B cell (primary cell): Measurements from ENCODE around the gene ECM2. TPM values are rescaled to one million over a fixed set of nuclear protein-coding genes. Genes with fewer than 3 reads are reported as not detected.

Experiments used
- ATAC-seq: fragments of 200-7000 bp; cut with Tn5 transposase; one replicate; pipeline ENCODE4 v1.10.0; 2021; ENCODE audit warnings: low read depth, mild to moderate bottlenecking, moderate number of reproducible peaks, moderate library complexity
- CTCF ChIA-PET: fragments of 350-600 bp; sonication (Branson Sonifier 250); formaldehyde crosslinking; loops from one replicate; lab custom pipeline; 2021; ENCODE audit warnings: antibody characterized with exemption, inconsistent platforms; lab: Charles Lee
- POLR2A ChIA-PET: fragments of 350-600 bp; sonication (Branson Sonifier 250); formaldehyde crosslinking; loops from one replicate; lab custom pipeline; 2021; ENCODE audit warnings: antibody characterized with exemption; lab: Charles Lee
- DNase-seq: peaks from one replicate; pipeline ENCODE4 v3.0.0; 2013
- H2AFZ ChIP-seq: 2 replicates; pipeline ENCODE4 v1.6.1; 2012; ENCODE audit warnings: mild to moderate bottlenecking, low read depth, low read length; ENCODE audit not compliant: insufficient read depth, poor library complexity, severe bottlenecking
- H3K27ac ChIP-seq, 2 donors: 1 replicate in 1 of 2; 2 replicates in 1 of 2; pipeline ENCODE4 v1.5.1; 2012 to 2013; ENCODE audit warnings: low read length in 2 of 2, mild to moderate bottlenecking in 2 of 2, moderate library complexity in 1 of 2
- H3K27me3 ChIP-seq, 4 experiments: fragments of 200-600 bp in 1 of 4; sonication (generic) in 1 of 4; replicated peaks in 1 of 4; 1 replicate in 2 of 4; 2 replicates in 2 of 4; pipeline versions ENCODE4 v1.6.1 to v1.7.0; 2013 to 2016; ENCODE audit warnings: low read length in 3 of 4, mild to moderate bottlenecking in 2 of 4, mixed read lengths in 1 of 4, moderate library complexity in 1 of 4; ENCODE audit not compliant: insufficient read depth in 4 of 4, control insufficient read depth in 3 of 4; ENCODE audit errors: control extremely low read depth in 1 of 4
- H3K36me3 ChIP-seq, 2 experiments: replicated peaks in 1 of 2; 1 replicate in 1 of 2; 2 replicates in 1 of 2; pipeline versions ENCODE4 v1.6.1 to v1.7.1; 2013; ENCODE audit warnings: low read length in 1 of 2; ENCODE audit not compliant: insufficient read depth in 2 of 2, control insufficient read depth in 1 of 2; ENCODE audit errors: control extremely low read depth in 1 of 2, extremely low read depth in 1 of 2
- H3K4me1 ChIP-seq, 2 donors: fragments of 200-600 bp in 1 of 2; sonication (generic) in 1 of 2; 1 replicate in 1 of 2; 2 replicates in 1 of 2; pipeline versions ENCODE4 v1.5.1 to v1.6.1; 2013 to 2017; ENCODE audit warnings: low read length in 2 of 2; ENCODE audit not compliant: control insufficient read depth in 2 of 2, insufficient read depth in 2 of 2
- H3K4me2 ChIP-seq: replicated peaks from 2 replicates; pipeline ENCODE3; 2012; ENCODE audit warnings: mild to moderate bottlenecking, low read depth, low read length; ENCODE audit not compliant: poor library complexity, severe bottlenecking
- H3K4me3 ChIP-seq, 5 experiments: fragments of 200-600 bp in 1 of 5; sonication (generic) in 1 of 5; 1 replicate in 3 of 5; 2 replicates in 2 of 5; pipeline versions ENCODE4 v1.5.1 to v1.7.0; 2011 to 2016; ENCODE audit warnings: low read length in 4 of 5, mild to moderate bottlenecking in 4 of 5, low read depth in 2 of 5, control low read depth in 1 of 5, moderate library complexity in 1 of 5; ENCODE audit not compliant: insufficient read depth in 1 of 5; ENCODE audit errors: control extremely low read depth in 1 of 5, extremely low read depth in 1 of 5
- H3K79me2 ChIP-seq: fragments of 200-600 bp; sonication (generic); one replicate; pipeline ENCODE4 v1.6.0; 2016; ENCODE audit warnings: low read length; ENCODE audit not compliant: control insufficient read depth, insufficient read depth
- H3K9ac ChIP-seq: fragments of 200-600 bp; sonication (generic); 2 replicates; pipeline ENCODE4 v1.6.1; 2017; ENCODE audit warnings: mild to moderate bottlenecking, low read length, moderate library complexity
- H3K9me3 ChIP-seq, 3 donors: one replicate each; pipeline versions ENCODE4 v1.6.1 to v1.7.1; 2013; ENCODE audit warnings: low read length in 2 of 3; ENCODE audit not compliant: control insufficient read depth in 2 of 3, insufficient read depth in 1 of 3; ENCODE audit errors: control extremely low read depth in 1 of 3
- H4K20me1 ChIP-seq: 2 replicates; pipeline ENCODE4 v1.6.0; 2012; ENCODE audit warnings: mild to moderate bottlenecking, low read length; ENCODE audit not compliant: insufficient read depth, control insufficient read depth, poor library complexity, severe bottlenecking
- H3K27ac Mint-ChIP-seq: one replicate; pipeline ENCODE4 v1.8.0; 2021; ENCODE audit warnings: mixed read lengths
- H3K27me3 Mint-ChIP-seq: one replicate; pipeline ENCODE4 v1.8.0; 2021; ENCODE audit warnings: mixed read lengths
- H3K4me1 Mint-ChIP-seq: one replicate; pipeline ENCODE4 v1.8.0; 2021; ENCODE audit warnings: mixed read lengths
- H3K4me3 Mint-ChIP-seq: one replicate; pipeline ENCODE4 v1.8.0; 2021; ENCODE audit warnings: mixed read lengths
- H3K9me3 Mint-ChIP-seq: one replicate; pipeline ENCODE4 v1.8.0; 2022; ENCODE audit warnings: mixed read lengths; ENCODE audit not compliant: insufficient read depth
- CTCF ChIP-seq: fragments of 200-600 bp; IDR thresholded peaks from one replicate; pipeline ENCODE4 v1.8.0; 2022; ENCODE audit warnings: antibody characterized with exemption, mild to moderate bottlenecking
- EZH2 ChIP-seq: IDR thresholded peaks from 2 replicates; pipeline ENCODE4 v1.6.1; 2012; ENCODE audit warnings: borderline replicate concordance, low read depth, mild to moderate bottlenecking, moderate library complexity, low read length; ENCODE audit not compliant: insufficient read depth, poor library complexity, severe bottlenecking
- WGBS: methylation state at CpG from one replicate; pipeline ENCODE4 v1.1.5; 2013; ENCODE audit warnings: missing lambda C conversion rate; ENCODE audit not compliant: insufficient coverage; 5-methylcytosine and 5-hydroxymethylcytosine counted together
- intact Hi-C: fragments of 100-400 bp; cut with micrococcal nuclease; formaldehyde crosslinking; loops from one replicate; pipeline ENCODE4 v1.10.0; 2022
- polyA plus RNA-seq: library from polyadenylated mRNA; depleted of rRNA; stranded (reverse); fragments of >200 nt; gene quantifications from 2 replicates; pipeline ENCODE4 v1.2.3, GENCODE V29; 2012
- total RNA-seq, 2 donors: library from RNA; stranded (reverse); fragments of 120-200 nt in 1 of 2; gene quantifications; 1 replicate in 1 of 2; 2 replicates in 1 of 2; pipeline versions ENCODE4 v1.2.3 to v1.2.4, GENCODE V29; 2013 to 2022

ECM2 gene
- total and polyA plus RNA-seq, 2 donors (not counting 1 experiment from before 2014, with no cell fraction given): not detected

- H3K27ac Mint-ChIP-seq: no peak overlapping the region
- Histone ChIP-seq H3K4me3 (no peak overlapping the region), H3K9ac (no peak overlapping the region), H2AFZ (no peak overlapping the region), H4K20me1 (no peaks in the 10 kb centered on the region), H3K9me3 (no peaks in the 10 kb centered on the region), H3K79me2 (no peaks in the 10 kb centered on the region), H3K27me3 (no peaks in the 10 kb centered on the region), H3K4me2 (no peak overlapping the region), H3K27ac (no peak overlapping the region), H3K36me3 (no peaks in the 10 kb centered on the region), H3K4me1 (no peaks in the 10 kb centered on the region)
- H3K9me3 Mint-ChIP-seq: no peaks in the 10 kb centered on the region
- WGBS: over 99% methylated on average over 10 of the region's 10 CpGs
- no peaks in the 10 kb centered on the region for H3K27me3 Mint-ChIP-seq
- H3K4me1 Mint-ChIP-seq: peaks cover 6% of the 10 kb centered on the region
- TF ChIP-seq CTCF (no peak), EZH2 (no peak)
- ATAC-seq (no peak), DNase-seq (no peak)
- H3K4me3 Mint-ChIP-seq: no peak overlapping the region
- CTCF ChIA-PET: no interaction called here
- POLR2A ChIA-PET: no interaction called here
- intact Hi-C loops: no loop called here
These were observed 21.2 kb downstream of the ECM2 start for GRCh38 chr9:92514635-92515034.

- Histone ChIP-seq H3K27ac (no peak overlapping the region), H3K36me3 (no peaks in the 10 kb centered on the region), H2AFZ (no peak overlapping the region), H3K4me1 (no peaks in the 10 kb centered on the region), H3K27me3 (no peaks in the 10 kb centered on the region), H3K9ac (no peak overlapping the region), H3K4me2 (no peak overlapping the region), H3K79me2 (no peaks in the 10 kb centered on the region), H3K4me3 (no peak overlapping the region), H4K20me1 (no peaks in the 10 kb centered on the region), H3K9me3 (no peaks in the 10 kb centered on the region)
- Mint-ChIP-seq H3K9me3 (no peaks in the 10 kb centered on the region), H3K27ac (no peak overlapping the region), H3K4me3 (no peak overlapping the region), H3K27me3 (no peaks in the 10 kb centered on the region), H3K4me1 (peaks cover 6% of the 10 kb centered on the region)
- DNase-seq: no peak
- intact Hi-C loops: no loop called here
- ChIA-PET POLR2A (no interaction called here), CTCF (no interaction called here)
- TF ChIP-seq CTCF: no peak
- no peak for TF ChIP-seq EZH2
- no peak for ATAC-seq
- 100% methylated on average over 2 of the region's 3 CpGs for WGBS
These were observed 22.4 kb downstream of the ECM2 start for GRCh38 chr9:92513349-92513748.
